Heart left ventricle (tissue), 16 donors: Measurements from ENCODE around the gene MPG. TPM values are rescaled to one million over a fixed set of nuclear protein-coding genes. Genes with fewer than 3 reads are reported as not detected.

Source experiments
- ATAC-seq, 4 donors: fragments of 200-7000 bp; cut with Tn5 transposase; one replicate each; pipeline ENCODE4 v1.9.1; 2020 to 2022; ENCODE audit warnings: moderate library complexity in 4 of 4, mild to moderate bottlenecking in 3 of 4, moderate number of reproducible peaks in 1 of 4
- DNase-seq, 5 donors: peaks; one replicate each; pipeline ENCODE4 v3.0.0-alpha.2; 2020
- H3K27ac ChIP-seq, 12 donors: fragments of 200-600 bp; sonication (generic) in 4 of 12; one replicate each; pipeline versions ENCODE4 v1.5.0 to v1.8.0; 2016 to 2022; ENCODE audit warnings: mild to moderate bottlenecking in 2 of 12
- H3K27me3 ChIP-seq, 9 donors: fragments of 200-600 bp; sonication (generic) in 2 of 9; one replicate each; pipeline versions ENCODE4 v1.5.1 to v1.8.0; 2016 to 2022; ENCODE audit warnings: mild to moderate bottlenecking in 3 of 9
- H3K36me3 ChIP-seq, 9 donors: fragments of 200-600 bp; sonication (generic) in 2 of 9; one replicate each; pipeline versions ENCODE4 v1.5.0 to v1.8.0; 2018 to 2022; ENCODE audit warnings: mild to moderate bottlenecking in 2 of 9
- H3K4me1 ChIP-seq, 12 donors: fragments of 200-600 bp; sonication (generic) in 4 of 12; one replicate each; pipeline versions ENCODE4 v1.5.0 to v1.8.0; 2016 to 2022; ENCODE audit warnings: mild to moderate bottlenecking in 3 of 12
- H3K4me3 ChIP-seq, 12 donors: fragments of 200-600 bp; sonication (generic) in 4 of 12; one replicate each; pipeline versions ENCODE4 v1.5.0 to v1.8.0; 2017 to 2022; ENCODE audit warnings: mild to moderate bottlenecking in 9 of 12, moderate library complexity in 4 of 12
- H3K9me3 ChIP-seq, 12 donors: fragments of 200-600 bp; sonication (generic) in 4 of 12; one replicate each; pipeline versions ENCODE4 v1.5.0 to v1.8.0; 2016 to 2022; ENCODE audit warnings: mild to moderate bottlenecking in 1 of 12
- POLR2A ChIP-seq, 2 donors: fragments of 450-650 bp; IDR thresholded peaks; one replicate each; pipeline ENCODE4 v1.6.1; 2017; ENCODE audit warnings: antibody characterized with exemption in 2 of 2, mild to moderate bottlenecking in 2 of 2, moderate library complexity in 2 of 2
- WGBS, 4 donors: extraction: QIAGEN DNeasy Blood & Tissue Kit in 2 of 4; methylation state at CpG; one replicate each; pipeline versions ENCODE4 v1.1.5 to v1.1.7; 2013 to 2018; 5-methylcytosine and 5-hydroxymethylcytosine counted together
- intact Hi-C, 10 donors: fragments of 100-400 bp; cut with DNase I; formaldehyde crosslinking; loops; one replicate each; pipeline versions ENCODE4 v1.11.1 to v1.14.2; 2022
- polyA plus RNA-seq, 2 donors: library from polyadenylated mRNA; stranded (reverse); fragments of 200-250 nt; gene quantifications; one replicate each; pipeline ENCODE4 v1.2.3, GENCODE V29; 2013
- total RNA-seq, 9 donors: library from RNA; depleted of rRNA in 2 of 9; stranded (reverse); fragments of >200 nt in 2 of 9; fragmentation: NEBNext Ultra II Directional in 3 of 9; extraction: Animal tissue kit (Norgen Biotek cat#: 25700) in 3 of 9; gene quantifications; one replicate each; pipeline versions ENCODE4 v1.1.0 to v1.2.4, GENCODE V29; 2016 to 2023
- TF ChIP-seq, protein P1 (sequence below), 12 donors: fragments of 200-600 bp; sonication (generic) in 4 of 12; IDR thresholded peaks; one replicate each; pipeline versions ENCODE4 v1.5.0 to v1.8.0; 2018 to 2022; ENCODE audit warnings: antibody characterized with exemption in 12 of 12, mild to moderate bottlenecking in 5 of 12
- donor health status: ischemic (EF 13 %, LVEDD 7.1; RV severe dilation, severe dysfunction).
- donor health status: healthy with polysubstance abuse.
- donor health status: DM: no; HTN: yes; CAD: no.
- donor health status: DM: no; HTN: no; CAD: no.
- donor health status: ischemic (EF 25% LVEDD 6.9; RV normal size, moderate dysfunction).
- donor health status: ischemic (EF 25% LVEDD 5.7; RV mildly dilated, moderate dysfunction).
- donor health status: healthy.
- donor health status: DM: yes; HTN: yes; CAD: no.
- donor health status: ischemic (EF 35%, LVEDD 5.7; RV mildly dilated, moderate dysfunction).
- donor health status: nonischemic (EF 11% LVEDD 7.7; RV severe dilation, severe dysfunction).
- donor health status: DM: yes; HTN: yes; CAD: no.
- donor health status: PGD.
- donor health status: ischemic (EF 29% LVEDD 5.4; RV normal size, mild dysfunction).
- donor health status: nonischemic (EF 23%, LVEDD 6.1; RV moderate dilation, normal function).

MPG gene
- total and polyA plus RNA-seq, 11 donors: 30.5 to 89.7 (median 40.3) TPM

DNA sequence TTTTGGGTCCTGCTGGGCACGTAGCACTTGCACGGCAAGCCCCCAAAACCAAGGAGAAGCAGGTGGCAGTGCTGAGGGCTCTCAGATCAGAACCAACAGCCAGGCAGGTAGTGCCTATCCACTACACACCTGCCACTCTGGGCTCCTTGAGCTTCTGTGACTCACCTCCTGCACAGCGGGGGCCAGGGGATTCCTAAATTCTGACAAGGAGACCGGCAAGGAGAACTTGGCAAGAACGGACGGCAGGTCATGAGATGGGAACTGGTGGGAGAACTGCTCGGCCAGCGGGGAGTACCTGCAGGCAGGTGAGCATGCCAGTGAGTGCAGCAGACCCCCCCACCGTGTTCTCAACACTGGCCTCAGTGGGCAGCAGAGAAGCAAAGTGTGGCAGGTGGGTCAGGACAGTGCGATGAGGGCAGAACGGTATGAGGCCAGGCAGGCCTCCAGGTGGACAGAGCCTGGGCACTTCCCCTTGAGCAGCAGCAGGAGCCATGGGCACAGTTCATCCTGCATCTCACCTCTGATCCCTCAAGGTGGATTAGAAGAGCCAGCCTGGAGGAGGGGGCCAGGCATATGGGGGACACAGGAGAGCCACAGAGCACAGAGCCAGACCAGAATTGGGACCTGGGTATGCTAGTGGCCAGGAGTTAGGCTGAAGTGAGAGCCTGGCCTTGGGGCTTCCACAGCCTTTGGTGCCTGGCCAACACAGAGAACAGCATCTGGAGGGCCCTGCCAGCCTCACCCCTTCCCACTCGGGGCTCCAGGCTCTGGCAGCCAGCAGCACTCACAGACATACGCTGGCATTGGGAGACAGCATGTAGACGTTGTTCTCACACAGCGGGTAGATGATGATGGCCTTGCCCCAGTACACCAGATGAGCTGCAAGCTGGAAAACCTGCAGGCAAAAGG, 14.7 kb downstream of the MPG start:
- 82 to 87% (median 84%) methylated on average over 13 to 15 of the region's 15 CpGs for WGBS, 4 donors
- ATAC-seq: no peak
- Histone ChIP-seq H3K27me3 (no peaks in the 10 kb centered on the region), H3K4me1 (peaks cover 3 to 31% (median 15%) of the 10 kb centered on the region in 12 donors), H3K27ac (peak overlapping the region in 2 of 12 donors; percentile 58), H3K36me3 (peaks cover 0 to 48% (median 27%) of the 10 kb centered on the region in 9 donors), H3K4me3 (no peak overlapping the region), H3K9me3 (no peaks in the 10 kb centered on the region)
- DNase-seq: no peak
- no peak for TF ChIP-seq POLR2A (IDR thresholded peaks at IDR 0.05)
- TF ChIP-seq, protein P1, sequence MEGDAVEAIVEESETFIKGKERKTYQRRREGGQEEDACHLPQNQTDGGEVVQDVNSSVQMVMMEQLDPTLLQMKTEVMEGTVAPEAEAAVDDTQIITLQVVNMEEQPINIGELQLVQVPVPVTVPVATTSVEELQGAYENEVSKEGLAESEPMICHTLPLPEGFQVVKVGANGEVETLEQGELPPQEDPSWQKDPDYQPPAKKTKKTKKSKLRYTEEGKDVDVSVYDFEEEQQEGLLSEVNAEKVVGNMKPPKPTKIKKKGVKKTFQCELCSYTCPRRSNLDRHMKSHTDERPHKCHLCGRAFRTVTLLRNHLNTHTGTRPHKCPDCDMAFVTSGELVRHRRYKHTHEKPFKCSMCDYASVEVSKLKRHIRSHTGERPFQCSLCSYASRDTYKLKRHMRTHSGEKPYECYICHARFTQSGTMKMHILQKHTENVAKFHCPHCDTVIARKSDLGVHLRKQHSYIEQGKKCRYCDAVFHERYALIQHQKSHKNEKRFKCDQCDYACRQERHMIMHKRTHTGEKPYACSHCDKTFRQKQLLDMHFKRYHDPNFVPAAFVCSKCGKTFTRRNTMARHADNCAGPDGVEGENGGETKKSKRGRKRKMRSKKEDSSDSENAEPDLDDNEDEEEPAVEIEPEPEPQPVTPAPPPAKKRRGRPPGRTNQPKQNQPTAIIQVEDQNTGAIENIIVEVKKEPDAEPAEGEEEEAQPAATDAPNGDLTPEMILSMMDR (IDR thresholded peaks at IDR 0.05): no peak
- intact Hi-C loops: no loop called here

DNA sequence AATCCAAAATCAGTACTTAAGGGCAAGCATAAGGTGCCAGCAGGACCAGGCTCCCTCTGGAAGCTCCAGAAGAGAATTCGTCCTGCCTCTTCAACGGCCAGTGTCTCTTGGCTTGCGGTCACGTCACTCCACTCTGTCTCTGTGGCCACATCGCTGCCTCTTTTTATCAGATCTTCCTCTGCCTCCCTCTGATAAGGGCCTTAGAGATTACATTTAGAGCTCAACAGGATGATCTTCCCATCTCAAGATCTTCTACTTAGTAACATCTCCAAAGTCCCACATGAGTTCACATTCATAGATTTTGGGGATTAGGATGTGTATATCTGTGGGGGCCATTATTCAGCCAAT, 16.9 kb downstream of the MPG start:
- Histone ChIP-seq H3K36me3 (peaks cover 0 to 42% (median 21%) of the 10 kb centered on the region in 9 donors), H3K9me3 (no peaks in the 10 kb centered on the region), H3K27ac (no peak overlapping the region), H3K4me1 (peaks cover 3 to 31% (median 15%) of the 10 kb centered on the region in 12 donors), H3K27me3 (no peaks in the 10 kb centered on the region), H3K4me3 (no peak overlapping the region)
- TF ChIP-seq POLR2A (IDR thresholded peaks at IDR 0.05): no peak
- TF ChIP-seq, protein P1 (IDR thresholded peaks at IDR 0.05): no peak
- intact Hi-C loops: no loop called here
- DNase-seq: no peak
- ATAC-seq: no peak
- 89 to 95% (median 93%) methylated on average over 5 of the region's 5 CpGs for WGBS, 4 donors

DNA sequence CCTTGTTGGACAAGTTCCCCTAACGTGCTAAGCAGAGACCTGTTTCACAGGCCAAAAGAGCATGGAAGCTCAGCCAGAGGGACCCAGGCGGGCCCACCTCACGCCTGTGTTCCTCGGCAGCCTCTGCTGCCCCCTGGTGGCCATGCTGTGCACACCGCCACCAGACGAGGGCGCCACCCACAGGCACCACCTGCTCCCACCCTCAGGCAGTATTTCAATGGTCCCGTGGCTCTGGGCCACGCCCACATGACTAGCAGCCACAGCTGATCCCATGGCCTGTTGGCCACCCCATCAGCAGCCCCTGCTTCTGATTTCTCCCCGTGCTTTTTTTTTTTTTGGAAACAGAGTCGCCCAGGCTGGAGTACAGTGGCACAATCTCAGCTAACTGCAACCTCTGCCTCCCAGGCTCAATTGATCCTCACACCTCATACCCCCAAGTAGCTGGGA, 18.9 kb downstream of the MPG start:
- H3K36me3 ChIP-seq: peaks cover 0 to 42% (median 18%) of the 10 kb centered on the region in 9 donors
- H3K27ac ChIP-seq: no peak overlapping the region
- ATAC-seq (peak; percentile 74 to 91 (median 81)), DNase-seq (peak; percentile 86 to 94 (median 90))
- WGBS, 4 donors: 7 to 11% (median 9%) methylated on average over 11 of the region's 11 CpGs
- no peaks in the 10 kb centered on the region for H3K9me3 ChIP-seq
- no peaks in the 10 kb centered on the region for H3K27me3 ChIP-seq
- no peak overlapping the region for H3K4me3 ChIP-seq
- intact Hi-C loops: loop anchor here (1.0 to 2.0 kb wide), 4 partner anchors 30 to 32 kb away; no protein-coding TSS in a partner anchor
- TF ChIP-seq, protein P1 (IDR thresholded peaks at IDR 0.05): peak in 11 of 12 donors; percentile 96 to 100 (median 99)
- TF ChIP-seq POLR2A (IDR thresholded peaks at IDR 0.05): no peak
- H3K4me1 ChIP-seq: peaks cover 7 to 31% (median 20%) of the 10 kb centered on the region in 12 donors

DNA sequence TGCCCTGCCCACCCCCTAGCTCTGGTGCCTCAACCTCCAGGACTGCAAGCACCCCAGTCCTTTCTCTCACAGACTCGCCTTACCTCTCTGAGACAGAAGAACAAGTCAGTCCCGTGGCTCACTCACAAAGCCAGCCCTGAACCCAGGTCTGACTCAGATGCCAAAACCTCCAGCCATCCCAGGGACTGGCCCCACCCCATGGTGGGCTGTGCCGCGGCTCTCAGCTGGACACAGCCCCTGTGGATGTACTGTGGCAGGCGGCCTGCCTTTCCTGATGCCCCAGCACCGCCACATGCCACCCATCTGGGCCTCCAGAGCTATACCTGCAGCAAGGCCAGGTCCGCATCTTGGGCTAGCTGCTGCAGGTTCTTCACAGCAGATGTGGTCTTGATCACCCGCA, 19.8 kb downstream of the MPG start:
- H3K27me3 ChIP-seq: no peaks in the 10 kb centered on the region
- H3K36me3 ChIP-seq: peaks cover 0 to 38% (median 12%) of the 10 kb centered on the region in 9 donors
- no peak for ATAC-seq
- peaks cover 7 to 36% (median 25%) of the 10 kb centered on the region in 12 donors for H3K4me1 ChIP-seq
- H3K4me3 ChIP-seq: no peak overlapping the region
- TF ChIP-seq, protein P1 (IDR thresholded peaks at IDR 0.05): no peak
- TF ChIP-seq POLR2A (IDR thresholded peaks at IDR 0.05): no peak
- peak in 1 of 5 donors; percentile 24 for DNase-seq
- no peak overlapping the region for H3K27ac ChIP-seq
- 91 to 93% (median 93%) methylated on average over 8 of the region's 8 CpGs for WGBS, 4 donors
- no peaks in the 10 kb centered on the region for H3K9me3 ChIP-seq
- intact Hi-C loops: loop anchor here in 8 of 10 donors (1.0 to 2.0 kb wide), 4 partner anchors 31 to 33 kb away; no protein-coding TSS in a partner anchor
